ENCODE measurements around the gene TFF3. TPM values are rescaled to one million over a fixed set of nuclear protein-coding genes. Genes with fewer than 3 reads are reported as not detected.

Gene TFF3
- total RNA-seq, 1 donor from 2014 or later: not detected

DNA sequence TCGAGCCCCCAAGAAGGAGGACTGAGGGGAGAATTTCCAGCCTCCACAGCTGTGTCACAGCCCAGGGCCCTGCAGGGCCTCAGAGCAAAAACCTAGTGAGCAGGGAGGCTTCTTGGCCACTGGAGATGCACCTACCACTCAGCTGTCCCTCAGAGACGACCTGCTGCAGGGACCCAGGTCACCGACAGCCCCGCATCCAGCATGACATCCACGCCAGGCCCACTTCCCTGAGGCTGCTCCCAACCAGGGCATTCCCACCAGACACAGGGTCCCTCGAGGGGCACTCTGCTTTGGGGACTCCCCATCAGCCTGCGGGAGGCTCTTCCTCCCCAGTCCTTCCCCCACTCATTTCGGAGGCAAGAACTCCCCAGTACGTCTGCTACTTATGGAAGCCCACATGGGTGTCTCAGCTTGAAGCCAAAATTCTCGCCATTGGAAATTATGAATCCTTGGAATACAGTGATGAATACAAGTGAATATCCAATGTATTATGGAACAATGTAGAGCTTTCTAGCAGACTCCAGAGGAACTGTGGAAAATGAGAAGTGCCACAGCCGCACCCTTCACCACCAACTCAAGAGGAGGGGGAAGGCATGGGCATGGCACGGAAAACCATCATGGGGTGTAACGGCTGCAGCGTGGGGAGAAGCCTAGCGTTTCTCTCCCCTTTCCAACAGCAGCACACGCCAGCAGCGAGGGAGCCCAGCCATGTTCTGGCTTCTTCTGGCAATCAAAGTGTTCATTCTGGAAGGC lies 6.9 kb downstream of the TFF3 start:
- no peak overlapping the region for H3K4me3 ChIP-seq
- no peaks in the 10 kb centered on the region for H3F3A ChIP-seq (ENCODE audit: low read depth)
- peaks cover 6% of the 10 kb centered on the region for H3K27me3 ChIP-seq
- H4K20me1 ChIP-seq (ENCODE audit: low read depth): no peaks in the 10 kb centered on the region
- no peak for DNase-seq (ENCODE audit: low spot score)
- Mint-ChIP-seq H3K4me1 (peaks cover 29% of the 10 kb centered on the region), H3K27me3 (ENCODE audit: insufficient read depth, low read depth) (peaks cover 2% of the 10 kb centered on the region), H3K36me3 (no peaks in the 10 kb centered on the region), H3K9me3 (no peaks in the 10 kb centered on the region), H3K27ac (no peak overlapping the region), H3K4me3 (no peak overlapping the region)
- H3K9me3 ChIP-seq (ENCODE audit: low read depth): no peaks in the 10 kb centered on the region
- H3K4me1 ChIP-seq: peaks cover 7% of the 10 kb centered on the region
- no peaks in the 10 kb centered on the region for H3K36me3 ChIP-seq
- TF ChIP-seq EZH2phosphoT487 (IDR thresholded peaks at IDR 0.05) (no peak), EZH2 (IDR thresholded peaks at IDR 0.05) (no peak)
- TF ChIP-seq, protein P1, sequence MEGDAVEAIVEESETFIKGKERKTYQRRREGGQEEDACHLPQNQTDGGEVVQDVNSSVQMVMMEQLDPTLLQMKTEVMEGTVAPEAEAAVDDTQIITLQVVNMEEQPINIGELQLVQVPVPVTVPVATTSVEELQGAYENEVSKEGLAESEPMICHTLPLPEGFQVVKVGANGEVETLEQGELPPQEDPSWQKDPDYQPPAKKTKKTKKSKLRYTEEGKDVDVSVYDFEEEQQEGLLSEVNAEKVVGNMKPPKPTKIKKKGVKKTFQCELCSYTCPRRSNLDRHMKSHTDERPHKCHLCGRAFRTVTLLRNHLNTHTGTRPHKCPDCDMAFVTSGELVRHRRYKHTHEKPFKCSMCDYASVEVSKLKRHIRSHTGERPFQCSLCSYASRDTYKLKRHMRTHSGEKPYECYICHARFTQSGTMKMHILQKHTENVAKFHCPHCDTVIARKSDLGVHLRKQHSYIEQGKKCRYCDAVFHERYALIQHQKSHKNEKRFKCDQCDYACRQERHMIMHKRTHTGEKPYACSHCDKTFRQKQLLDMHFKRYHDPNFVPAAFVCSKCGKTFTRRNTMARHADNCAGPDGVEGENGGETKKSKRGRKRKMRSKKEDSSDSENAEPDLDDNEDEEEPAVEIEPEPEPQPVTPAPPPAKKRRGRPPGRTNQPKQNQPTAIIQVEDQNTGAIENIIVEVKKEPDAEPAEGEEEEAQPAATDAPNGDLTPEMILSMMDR (IDR thresholded peaks at IDR 0.05): no peak
- no peak overlapping the region for H3K4me2 ChIP-seq
- H3K27ac ChIP-seq: no peak overlapping the region
- no peak overlapping the region for H3K9ac ChIP-seq
- H3K79me2 ChIP-seq (ENCODE audit: low read depth): no peaks in the 10 kb centered on the region
- H2AFZ ChIP-seq (replicated peaks): no peak overlapping the region

DNA sequence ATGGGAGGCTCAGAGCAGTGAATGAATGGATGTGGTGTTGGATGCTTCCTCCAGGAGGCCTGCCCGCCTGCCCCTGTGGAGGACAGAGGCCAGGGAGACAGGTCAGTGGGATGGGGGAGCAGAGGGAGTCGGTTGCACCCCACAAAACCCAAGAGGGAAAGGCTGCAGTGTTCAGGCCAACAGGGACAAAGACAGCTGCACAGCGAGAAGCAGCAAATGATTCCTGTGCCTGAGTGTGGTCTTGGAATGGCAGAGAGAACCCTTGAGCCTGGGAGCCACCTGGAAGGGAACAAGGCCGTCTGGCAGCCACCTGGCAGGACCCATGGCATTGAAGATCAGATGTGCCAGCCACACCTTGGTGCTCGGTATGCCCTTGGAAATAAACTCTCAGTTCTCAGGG lies 8.1 kb downstream of the TFF3 start:
- Histone ChIP-seq H3K4me1 (peaks cover 4% of the 10 kb centered on the region), H3K79me2 (ENCODE audit: low read depth) (no peaks in the 10 kb centered on the region), H3K9ac (no peak overlapping the region), H2AFZ (replicated peaks) (no peak overlapping the region), H3K27me3 (peaks cover 6% of the 10 kb centered on the region), H3K27ac (no peak overlapping the region), H3K4me3 (no peak overlapping the region), H3K9me3 (ENCODE audit: low read depth) (no peaks in the 10 kb centered on the region), H3K36me3 (no peaks in the 10 kb centered on the region), H4K20me1 (ENCODE audit: low read depth) (no peaks in the 10 kb centered on the region), H3F3A (ENCODE audit: low read depth) (no peaks in the 10 kb centered on the region), H3K4me2 (no peak overlapping the region)
- Mint-ChIP-seq H3K36me3 (no peaks in the 10 kb centered on the region), H3K27ac (no peak overlapping the region), H3K9me3 (no peaks in the 10 kb centered on the region), H3K4me1 (peaks cover 32% of the 10 kb centered on the region), H3K27me3 (ENCODE audit: insufficient read depth, low read depth) (peaks cover 2% of the 10 kb centered on the region), H3K4me3 (no peak overlapping the region)
- no peak for TF ChIP-seq EZH2phosphoT487 (IDR thresholded peaks at IDR 0.05)
- TF ChIP-seq, protein P1 (IDR thresholded peaks at IDR 0.05): no peak
- no peak for TF ChIP-seq EZH2 (IDR thresholded peaks at IDR 0.05)
- DNase-seq (ENCODE audit: low spot score): no peak

DNA sequence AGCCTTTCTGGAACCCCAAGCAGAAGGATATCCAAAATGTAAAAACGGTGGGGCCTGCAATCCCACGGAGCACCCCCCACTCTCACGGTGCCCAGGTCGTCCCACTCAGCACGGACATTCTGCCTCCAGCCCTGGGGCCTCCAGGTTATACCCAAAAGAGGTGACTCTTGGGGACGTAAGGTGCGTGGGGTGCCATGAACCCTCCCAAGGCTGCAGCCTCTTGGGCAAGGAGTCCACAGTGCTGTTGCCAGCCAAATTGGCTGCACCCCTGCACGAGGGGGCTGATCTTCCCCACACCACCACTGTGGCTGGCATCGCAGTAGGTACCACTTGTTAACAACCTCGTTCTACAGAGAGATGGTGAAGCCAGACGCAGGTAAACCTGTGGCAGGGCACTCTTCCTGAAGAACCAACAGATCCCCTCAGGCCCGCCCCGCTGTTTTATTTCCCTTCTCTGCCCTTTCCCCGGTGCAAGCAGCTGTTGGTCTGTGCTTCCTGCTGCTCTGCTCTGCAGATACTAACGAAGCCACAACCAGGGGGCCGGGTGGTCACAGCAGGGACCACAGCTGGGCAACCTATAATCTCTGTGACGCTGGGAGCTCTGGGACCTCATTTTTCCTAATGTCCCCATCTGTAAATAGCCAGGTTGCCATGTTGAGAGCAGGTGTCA lies 8.7 kb downstream of the TFF3 start:
- Mint-ChIP-seq H3K27me3 (ENCODE audit: insufficient read depth, low read depth) (peaks cover 2% of the 10 kb centered on the region), H3K9me3 (no peaks in the 10 kb centered on the region), H3K4me3 (no peak overlapping the region), H3K27ac (no peak overlapping the region), H3K4me1 (peaks cover 26% of the 10 kb centered on the region), H3K36me3 (no peaks in the 10 kb centered on the region)
- H3K4me2 ChIP-seq: no peak overlapping the region
- H3K27ac ChIP-seq: no peak overlapping the region
- H3F3A ChIP-seq (ENCODE audit: low read depth): no peaks in the 10 kb centered on the region
- H3K9ac ChIP-seq: no peak overlapping the region
- peaks cover 4% of the 10 kb centered on the region for H3K4me1 ChIP-seq
- TF ChIP-seq EZH2phosphoT487 (IDR thresholded peaks at IDR 0.05): no peak
- TF ChIP-seq, protein P1 (IDR thresholded peaks at IDR 0.05): no peak
- no peak for TF ChIP-seq EZH2 (IDR thresholded peaks at IDR 0.05)
- H4K20me1 ChIP-seq (ENCODE audit: low read depth): no peaks in the 10 kb centered on the region
- peaks cover 6% of the 10 kb centered on the region for H3K27me3 ChIP-seq
- H3K79me2 ChIP-seq (ENCODE audit: low read depth): no peaks in the 10 kb centered on the region
- no peak for DNase-seq (ENCODE audit: low spot score)
- H3K36me3 ChIP-seq: no peaks in the 10 kb centered on the region
- no peaks in the 10 kb centered on the region for H3K9me3 ChIP-seq (ENCODE audit: low read depth)
- no peak overlapping the region for H2AFZ ChIP-seq (replicated peaks)
- no peak overlapping the region for H3K4me3 ChIP-seq
